Adrenal gland (tissue), 12 donors: ENCODE measurements around the gene COL25A1. TPM values are rescaled to one million over a fixed set of nuclear protein-coding genes. Genes with fewer than 3 reads are reported as not detected.

Experiments
- DNase-seq, 7 donors: peaks; one replicate each; pipeline ENCODE4 v3.0.0-alpha.2; 2019 to 2020
- H3K27ac ChIP-seq, 5 donors: fragments of 200-600 bp; sonication (generic) in 4 of 5; 1 replicate in 3 of 5; 2 replicates in 2 of 5; pipeline versions ENCODE4 v1.5.1 to v1.8.0; 2016 to 2020; ENCODE audit warnings: mild to moderate bottlenecking in 1 of 5
- H3K27me3 ChIP-seq: fragments of 200-600 bp; 2 replicates; pipeline ENCODE4 v1.8.0; 2021
- H3K36me3 ChIP-seq, 2 donors: fragments of 200-600 bp; replicated peaks in 1 of 2; 1 replicate in 1 of 2; 2 replicates in 1 of 2; pipeline versions ENCODE4 v1.5.1 to v1.8.0; 2018 to 2022
- H3K4me1 ChIP-seq, 2 donors: fragments of 200-600 bp; replicated peaks in 1 of 2; 1 replicate in 1 of 2; 2 replicates in 1 of 2; pipeline versions ENCODE4 v1.5.1 to v1.8.0; 2018 to 2021
- H3K4me3 ChIP-seq, 4 donors: fragments of 200-600 bp; sonication (generic) in 3 of 4; one replicate each; pipeline ENCODE4 v1.5.1; 2016 to 2018
- H3K9me3 ChIP-seq, 3 donors: fragments of 200-600 bp; sonication (generic) in 1 of 3; replicated peaks in 1 of 3; 1 replicate in 2 of 3; 2 replicates in 1 of 3; pipeline versions ENCODE4 v1.5.1 to v1.8.0; 2016 to 2021
- POLR2A ChIP-seq, 2 donors: fragments of 450-650 bp; IDR thresholded peaks; one replicate each; pipeline ENCODE4 v1.6.1; 2017; ENCODE audit warnings: antibody characterized with exemption in 2 of 2, mild to moderate bottlenecking in 2 of 2, moderate library complexity in 1 of 2
- WGBS, 4 donors: extraction: QIAGEN DNeasy Blood & Tissue Kit in 2 of 4; methylation state at CpG; one replicate each; pipeline versions ENCODE4 v1.1.5 to v1.1.7; 2013 to 2017; 5-methylcytosine and 5-hydroxymethylcytosine counted together
- intact Hi-C, 2 donors: fragments of 100-400 bp; cut with DNase I; formaldehyde crosslinking; loops; one replicate each; pipeline versions ENCODE4 v1.14.1 to v1.15.0; 2022 to 2023
- polyA plus RNA-seq, 3 donors: library from polyadenylated mRNA; stranded (reverse); fragments of 200-250 nt in 2 of 3; fragments of 350-450 nt in 1 of 3; fragmentation: Illumina TruSeq in 1 of 3; extraction: RNeasy Lipid Tissue Mini Kit (QIAGEN cat#74804) in 1 of 3; gene quantifications; one replicate each; pipeline ENCODE4 v1.2.3, GENCODE V29; 2013 to 2014
- total RNA-seq, 9 donors: library from RNA; depleted of rRNA in 4 of 9; stranded (reverse); fragments of >200 nt in 4 of 9; fragments of 120-200 nt in 1 of 9; fragmentation: NEBNext Ultra II Directional in 1 of 9; extraction: Animal tissue kit (Norgen Biotek cat#: 25700) in 1 of 9; gene quantifications; one replicate each; pipeline versions ENCODE4 v1.1.0 to v1.2.4, GENCODE V29; 2013 to 2023
- TF ChIP-seq, protein P1 (sequence below), 6 experiments: fragments of 450-650 bp in 4 of 6; fragments of 200-600 bp in 2 of 6; sonication (generic) in 1 of 6; IDR thresholded peaks; 1 replicate in 5 of 6; 2 replicates in 1 of 6; pipeline versions ENCODE4 v1.5.1 to v1.8.0; 2016 to 2021; ENCODE audit warnings: antibody characterized with exemption in 6 of 6, mild to moderate bottlenecking in 2 of 6, moderate library complexity in 1 of 6
- donor health status: healthy with polysubstance abuse.
- donor health status: Bipolar disorder and iron deficiency.
- donor health status: DM: yes; HTN: yes; CAD: no.
- donor health status: DM: no; HTN: no; CAD: no.
- donor health status: DM: no; HTN: no; CAD: no.
- donor health status: DM: yes; HTN: yes; CAD: no.

COL25A1 gene
- total and polyA plus RNA-seq, 12 donors: 0.05 to 2.1 (median 0.47) TPM

- DNase-seq: no peak
- TF ChIP-seq, protein P1, sequence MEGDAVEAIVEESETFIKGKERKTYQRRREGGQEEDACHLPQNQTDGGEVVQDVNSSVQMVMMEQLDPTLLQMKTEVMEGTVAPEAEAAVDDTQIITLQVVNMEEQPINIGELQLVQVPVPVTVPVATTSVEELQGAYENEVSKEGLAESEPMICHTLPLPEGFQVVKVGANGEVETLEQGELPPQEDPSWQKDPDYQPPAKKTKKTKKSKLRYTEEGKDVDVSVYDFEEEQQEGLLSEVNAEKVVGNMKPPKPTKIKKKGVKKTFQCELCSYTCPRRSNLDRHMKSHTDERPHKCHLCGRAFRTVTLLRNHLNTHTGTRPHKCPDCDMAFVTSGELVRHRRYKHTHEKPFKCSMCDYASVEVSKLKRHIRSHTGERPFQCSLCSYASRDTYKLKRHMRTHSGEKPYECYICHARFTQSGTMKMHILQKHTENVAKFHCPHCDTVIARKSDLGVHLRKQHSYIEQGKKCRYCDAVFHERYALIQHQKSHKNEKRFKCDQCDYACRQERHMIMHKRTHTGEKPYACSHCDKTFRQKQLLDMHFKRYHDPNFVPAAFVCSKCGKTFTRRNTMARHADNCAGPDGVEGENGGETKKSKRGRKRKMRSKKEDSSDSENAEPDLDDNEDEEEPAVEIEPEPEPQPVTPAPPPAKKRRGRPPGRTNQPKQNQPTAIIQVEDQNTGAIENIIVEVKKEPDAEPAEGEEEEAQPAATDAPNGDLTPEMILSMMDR (IDR thresholded peaks at IDR 0.05): no peak
- TF ChIP-seq POLR2A (IDR thresholded peaks at IDR 0.05): no peak
- WGBS, 4 donors: 73 to 89% (median 87%) methylated on average over 3 to 4 of the region's 4 CpGs
- no peak overlapping the region for H3K4me3 ChIP-seq
- no peaks in the 10 kb centered on the region for H3K36me3 ChIP-seq
- intact Hi-C loops: no loop called here
- no peaks in the 10 kb centered on the region for H3K9me3 ChIP-seq
- H3K27ac ChIP-seq: no peak overlapping the region
- H3K4me1 ChIP-seq: no peaks in the 10 kb centered on the region
- H3K27me3 ChIP-seq: no peaks in the 10 kb centered on the region
Observed at GRCh38 chr4:109248322-109248900, 54.0 kb downstream of the COL25A1 start.

DNA sequence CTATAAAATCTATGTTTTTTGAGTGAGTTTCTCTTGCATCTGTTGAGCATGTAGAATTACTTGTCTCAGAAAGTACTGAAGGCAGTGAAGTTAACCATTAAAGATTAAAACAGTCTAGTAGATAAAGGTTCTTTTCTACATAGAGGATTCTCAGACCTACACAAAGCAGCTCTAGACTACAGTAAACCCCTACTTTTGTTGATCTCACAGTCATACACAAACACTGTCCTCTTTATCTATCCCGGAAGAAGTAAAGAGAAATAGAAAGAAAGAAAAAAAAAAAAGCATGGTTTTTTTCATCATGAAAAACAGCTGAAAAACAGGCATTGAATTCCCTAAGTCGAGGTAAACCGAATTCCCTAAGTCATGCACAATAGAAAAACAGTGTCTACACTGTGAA, 58.6 kb downstream of the COL25A1 start:
- TF ChIP-seq, protein P1 (IDR thresholded peaks at IDR 0.05): no peak
- H3K4me3 ChIP-seq: no peak overlapping the region
- 75 to 83% (median 80%) methylated on average over 3 of the region's 3 CpGs for WGBS, 4 donors

GRCh38 chr4:109238746-109239145, 63.7 kb downstream of the COL25A1 start:
- H3K27ac ChIP-seq: no peak overlapping the region
- H3K9me3 ChIP-seq: no peaks in the 10 kb centered on the region
- no peaks in the 10 kb centered on the region for H3K36me3 ChIP-seq
- no peak overlapping the region for H3K4me3 ChIP-seq
- TF ChIP-seq POLR2A (IDR thresholded peaks at IDR 0.05): no peak
- TF ChIP-seq, protein P1 (IDR thresholded peaks at IDR 0.05): no peak
- WGBS, 4 donors: 66 to 77% (median 73%) methylated on average over 2 of the region's 2 CpGs
- H3K4me1 ChIP-seq: no peaks in the 10 kb centered on the region
- DNase-seq: no peak
- no peaks in the 10 kb centered on the region for H3K27me3 ChIP-seq
- intact Hi-C loops: no loop called here

More for the DNA sequence above, 58.6 kb downstream of the COL25A1 start:
- intact Hi-C loops: no loop called here
- Histone ChIP-seq H3K36me3 (no peaks in the 10 kb centered on the region), H3K27me3 (no peaks in the 10 kb centered on the region), H3K27ac (no peak overlapping the region), H3K9me3 (no peaks in the 10 kb centered on the region), H3K4me1 (no peaks in the 10 kb centered on the region)
- no peak for DNase-seq

DNA sequence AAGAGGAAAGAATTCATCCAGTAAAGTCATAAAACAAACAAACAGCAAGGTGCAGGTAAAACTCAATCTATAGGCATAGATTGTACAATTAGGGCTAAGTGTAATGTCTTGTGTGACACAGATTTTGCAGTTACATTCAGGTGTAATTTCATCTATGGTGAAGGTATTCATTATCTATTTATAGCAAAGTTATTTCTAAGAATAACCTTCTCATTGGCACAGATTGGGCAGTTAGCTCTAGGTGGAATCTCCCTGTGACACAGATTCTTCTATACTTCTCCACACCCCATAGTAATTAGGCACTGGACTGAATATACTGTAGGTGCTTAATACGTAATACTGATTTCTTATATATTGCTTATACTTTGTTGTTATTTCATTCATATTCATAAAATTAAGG, 66.8 kb downstream of the COL25A1 start:
- Histone ChIP-seq H3K9me3 (no peaks in the 10 kb centered on the region), H3K27me3 (no peaks in the 10 kb centered on the region), H3K4me1 (no peaks in the 10 kb centered on the region), H3K4me3 (no peak overlapping the region), H3K27ac (no peak overlapping the region), H3K36me3 (no peaks in the 10 kb centered on the region)
- 77 to 94% (median 84%) methylated on average over 1 of the region's 1 CpG for WGBS, 4 donors
- DNase-seq: no peak
- intact Hi-C loops: no loop called here
- TF ChIP-seq, protein P1 (IDR thresholded peaks at IDR 0.05): no peak
- no peak for TF ChIP-seq POLR2A (IDR thresholded peaks at IDR 0.05)
